Fibroblast of pulmonary artery (primary cell): Measurements from ENCODE around the gene STOML1.

Source experiments
- DNase-seq: peaks from one replicate; pipeline ENCODE4 v3.0.0-alpha.2; 2010; ENCODE audit warnings: low read depth
- H3K4me3 ChIP-seq: replicated peaks from 2 replicates; pipeline ENCODE4 v1.5.1; 2011; ENCODE audit warnings: low read depth, mild to moderate bottlenecking, control low read depth, low read length, moderate library complexity
- TF ChIP-seq, protein P1 (sequence below): IDR thresholded peaks from 2 replicates; pipeline ENCODE4 v1.5.1; 2011; ENCODE audit warnings: mild to moderate bottlenecking, control low read depth, low read length, inconsistent platforms; ENCODE audit errors: missing control alignments

The STOML1 gene

DNA sequence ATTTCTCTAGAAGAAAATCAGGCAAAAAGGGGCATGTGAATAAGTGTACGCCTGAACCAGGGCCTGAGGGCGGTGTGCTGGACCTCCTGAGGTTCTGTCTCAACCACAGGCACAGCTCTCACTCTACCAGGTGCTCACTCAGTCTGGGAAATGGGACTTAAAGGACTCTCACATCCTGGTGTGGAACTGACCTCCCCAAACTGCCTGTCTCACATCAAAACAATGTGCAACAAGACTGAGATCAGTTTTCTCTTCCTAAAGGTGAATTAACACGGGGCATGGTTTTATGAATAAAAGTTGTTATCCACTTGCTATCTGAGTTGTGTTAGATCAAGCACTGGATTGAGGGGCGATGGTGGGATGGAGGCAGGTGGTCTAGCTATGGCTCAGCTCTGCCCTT is 4.8 kb downstream of the STOML1 start:
- TF ChIP-seq, protein P1, sequence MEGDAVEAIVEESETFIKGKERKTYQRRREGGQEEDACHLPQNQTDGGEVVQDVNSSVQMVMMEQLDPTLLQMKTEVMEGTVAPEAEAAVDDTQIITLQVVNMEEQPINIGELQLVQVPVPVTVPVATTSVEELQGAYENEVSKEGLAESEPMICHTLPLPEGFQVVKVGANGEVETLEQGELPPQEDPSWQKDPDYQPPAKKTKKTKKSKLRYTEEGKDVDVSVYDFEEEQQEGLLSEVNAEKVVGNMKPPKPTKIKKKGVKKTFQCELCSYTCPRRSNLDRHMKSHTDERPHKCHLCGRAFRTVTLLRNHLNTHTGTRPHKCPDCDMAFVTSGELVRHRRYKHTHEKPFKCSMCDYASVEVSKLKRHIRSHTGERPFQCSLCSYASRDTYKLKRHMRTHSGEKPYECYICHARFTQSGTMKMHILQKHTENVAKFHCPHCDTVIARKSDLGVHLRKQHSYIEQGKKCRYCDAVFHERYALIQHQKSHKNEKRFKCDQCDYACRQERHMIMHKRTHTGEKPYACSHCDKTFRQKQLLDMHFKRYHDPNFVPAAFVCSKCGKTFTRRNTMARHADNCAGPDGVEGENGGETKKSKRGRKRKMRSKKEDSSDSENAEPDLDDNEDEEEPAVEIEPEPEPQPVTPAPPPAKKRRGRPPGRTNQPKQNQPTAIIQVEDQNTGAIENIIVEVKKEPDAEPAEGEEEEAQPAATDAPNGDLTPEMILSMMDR, result no peak
- H3K4me3 ChIP-seq, result no peak overlapping the region
- DNase-seq, result no peak

DNA sequence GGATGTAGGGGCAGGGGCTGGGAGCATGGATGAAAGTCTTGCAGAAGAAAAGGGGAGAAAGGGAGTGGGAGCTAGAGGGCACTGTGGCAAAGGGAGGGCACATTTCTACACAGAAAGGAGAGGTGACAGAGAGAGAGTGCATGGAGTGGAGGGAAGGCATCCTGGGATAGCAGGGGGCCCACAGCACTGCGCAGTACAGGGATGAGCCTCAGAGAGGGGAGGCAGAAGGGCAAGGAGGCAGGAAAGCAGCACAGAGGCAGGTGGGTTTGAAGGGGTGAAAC is 5.4 kb downstream of the STOML1 start:
- TF ChIP-seq, protein P1, result no peak
- DNase-seq, result no peak
- H3K4me3 ChIP-seq, result no peak overlapping the region

DNA sequence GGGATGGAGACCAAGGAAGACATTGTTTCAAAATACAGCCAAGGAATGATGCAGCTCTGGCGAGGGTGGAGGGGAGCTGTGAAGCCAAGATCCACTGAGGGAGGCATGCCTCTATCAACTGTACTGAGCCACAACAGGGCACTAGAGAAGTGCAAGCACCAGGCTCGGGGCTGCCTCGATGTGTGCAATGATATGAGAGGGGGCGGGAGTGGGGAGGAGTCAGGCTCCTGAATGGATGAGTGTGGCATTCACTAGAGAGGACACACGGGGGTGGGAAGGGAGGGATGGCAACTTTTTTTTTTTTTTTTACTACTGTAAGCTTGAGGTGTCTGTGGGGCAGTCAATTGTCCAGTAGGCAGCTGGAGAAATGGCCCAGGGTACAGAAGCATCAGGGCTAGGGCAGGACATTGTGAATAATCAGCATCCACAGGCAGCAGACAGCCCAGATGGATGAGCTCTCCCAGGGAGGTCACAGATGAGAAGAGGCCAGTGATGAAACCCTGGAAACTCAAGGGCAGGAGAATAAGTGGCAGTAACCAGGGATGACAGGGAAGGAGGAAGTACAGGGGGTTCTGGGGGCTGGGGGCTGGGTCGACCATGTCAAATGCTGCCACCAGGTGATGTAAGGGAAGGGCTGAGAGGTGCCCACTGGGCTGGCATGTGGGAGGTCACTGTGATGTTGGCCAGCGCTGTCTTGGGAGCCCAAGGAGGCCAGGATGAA is 5.9 kb downstream of the STOML1 start:
- no peak for DNase-seq
- TF ChIP-seq, protein P1, result no peak
- H3K4me3 ChIP-seq, result no peak overlapping the region

DNA sequence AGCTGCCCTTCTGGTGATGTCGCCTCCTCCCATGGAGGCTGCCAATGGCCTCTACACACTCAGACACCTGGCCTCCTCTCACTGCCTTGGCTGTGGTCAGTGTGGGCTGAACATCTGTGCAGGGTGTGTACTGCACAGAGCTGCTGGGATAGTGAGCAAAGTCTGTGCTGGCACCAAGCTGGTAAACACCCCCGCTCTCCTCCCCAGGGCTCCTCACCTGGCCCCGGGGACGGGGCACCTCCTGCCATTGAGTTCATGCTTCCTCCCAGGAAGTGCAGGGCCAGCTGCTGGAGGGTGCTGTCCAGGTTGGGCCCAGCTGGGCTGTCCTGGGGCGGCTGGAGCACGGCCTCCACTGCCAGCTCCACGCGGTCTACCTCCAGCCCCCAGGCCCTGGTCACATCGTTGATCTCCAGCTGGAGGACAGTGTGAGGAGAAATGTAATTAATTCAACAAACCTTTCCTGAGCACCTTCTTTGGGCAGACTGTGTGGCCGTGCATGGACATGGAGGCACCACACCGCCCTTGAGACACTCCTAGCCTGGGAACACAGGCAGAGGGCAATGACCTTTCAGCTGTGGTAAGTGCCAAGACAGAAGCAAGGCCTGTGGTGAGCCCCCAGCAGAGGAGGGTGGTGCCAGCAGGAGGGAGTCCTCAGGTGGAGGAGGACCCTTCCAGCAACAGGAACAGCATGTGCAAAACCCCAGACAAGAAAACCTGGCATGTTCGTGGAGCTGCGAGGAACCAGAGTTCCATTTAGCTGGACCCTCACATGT is 6.8 kb downstream of the STOML1 start:
- H3K4me3 ChIP-seq, result no peak overlapping the region
- TF ChIP-seq, protein P1, result no peak
- no peak for DNase-seq

DNA sequence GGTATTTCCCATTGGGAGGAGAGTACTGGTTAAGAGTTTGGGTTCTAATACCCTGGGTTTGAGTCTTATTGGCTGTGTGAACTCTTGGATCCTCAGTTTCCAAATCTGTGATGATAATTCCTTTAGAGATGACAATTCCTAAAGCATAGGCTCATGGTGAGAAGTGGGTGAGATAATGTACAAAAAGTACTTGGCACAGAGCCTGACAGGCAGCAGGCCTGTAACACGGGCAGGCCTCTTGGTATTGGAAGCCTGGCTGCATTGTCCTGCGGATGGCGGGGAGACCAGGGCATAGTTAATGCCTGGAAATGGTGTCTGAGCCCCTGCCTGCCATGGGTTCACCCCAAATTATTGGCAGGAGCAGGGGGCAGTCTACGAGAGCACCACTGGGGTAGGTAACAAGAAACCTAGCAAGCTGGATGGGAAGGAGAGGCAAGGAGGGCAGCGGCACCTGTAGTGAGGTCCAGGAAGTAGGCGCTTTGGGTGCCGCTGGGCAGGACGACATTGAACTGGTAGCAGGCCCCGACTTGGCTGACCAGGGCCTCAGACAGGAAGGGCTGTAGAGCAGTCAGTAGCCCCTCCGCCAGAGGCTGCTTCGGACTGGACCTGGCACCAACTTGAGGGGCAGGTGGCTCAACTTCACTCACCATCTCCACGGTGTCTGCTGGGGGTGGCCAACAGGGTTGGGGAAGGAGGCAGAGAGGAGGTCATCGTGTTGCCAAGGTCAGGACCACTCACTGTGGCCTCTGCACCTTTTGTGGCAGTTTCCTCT is 7.7 kb downstream of the STOML1 start:
- TF ChIP-seq, protein P1, result no peak
- no peak overlapping the region for H3K4me3 ChIP-seq
- no peak for DNase-seq

DNA sequence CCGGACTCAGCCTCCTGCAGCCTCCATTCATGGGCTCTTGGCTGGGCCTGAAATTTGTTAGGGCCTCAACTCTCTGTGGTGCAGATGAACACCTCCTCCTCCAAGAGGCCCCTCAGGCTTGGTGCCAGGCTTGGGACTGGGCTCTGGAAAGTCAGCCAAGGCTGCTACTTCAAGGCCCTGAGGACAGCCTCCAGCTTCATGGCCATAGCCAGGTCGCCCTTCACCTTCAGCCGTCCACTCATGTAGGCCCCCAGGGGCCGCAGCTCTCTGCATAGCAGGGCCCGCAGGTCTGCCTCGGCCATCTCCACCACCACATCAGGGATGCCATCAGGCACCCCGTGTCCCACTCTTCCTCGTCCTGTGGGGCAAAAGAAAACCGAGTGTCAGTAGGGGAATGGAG is 8.3 kb downstream of the STOML1 start:
- H3K4me3 ChIP-seq, result no peak overlapping the region
- DNase-seq, result no peak
- TF ChIP-seq, protein P1, result no peak
